ENCODE data around the gene IPO9. TPM values are rescaled to one million over a fixed set of nuclear protein-coding genes. Genes with fewer than 3 reads are reported as not detected.

IPO9 gene
- total and polyA plus RNA-seq, 2 experiments from 2014 or later: 29.4 to 45.2 TPM

DNA sequence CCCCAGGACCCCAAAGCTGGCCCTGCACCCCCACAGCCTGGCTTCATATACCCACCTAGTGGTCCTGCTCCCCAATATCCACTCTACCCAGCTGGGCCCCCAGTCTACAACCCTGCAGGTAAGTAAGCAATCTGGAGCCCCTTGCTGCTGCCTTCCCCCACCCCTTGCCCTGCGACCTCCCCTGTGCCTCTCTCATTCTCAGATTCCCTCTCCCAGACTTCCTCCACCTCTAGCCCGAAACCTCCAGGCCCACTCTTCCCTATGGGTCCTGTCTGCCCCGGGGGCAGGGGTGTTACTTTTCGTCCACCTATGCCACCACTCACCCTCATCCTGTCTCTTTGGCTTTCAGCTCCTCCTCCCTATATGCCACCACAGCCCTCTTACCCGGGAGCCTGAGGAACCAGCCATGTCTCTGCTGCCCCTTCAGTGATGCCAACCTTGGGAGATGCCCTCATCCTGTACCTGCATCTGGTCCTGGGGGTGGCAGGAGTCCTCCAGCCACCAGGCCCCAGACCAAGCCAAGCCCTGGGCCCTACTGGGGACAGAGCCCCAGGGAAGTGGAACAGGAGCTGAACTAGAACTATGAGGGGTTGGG lies 62.6 kb downstream of the IPO9 start:
- TF ChIP-seq EZH2 (IDR thresholded peaks at IDR 0.05; ENCODE audit: borderline replicate concordance) (no peak), EZH2phosphoT487 (IDR thresholded peaks at IDR 0.05; ENCODE audit: low read depth, severe bottlenecking, unreplicated experiment) (no peak)
- TF ChIP-seq, protein P1, sequence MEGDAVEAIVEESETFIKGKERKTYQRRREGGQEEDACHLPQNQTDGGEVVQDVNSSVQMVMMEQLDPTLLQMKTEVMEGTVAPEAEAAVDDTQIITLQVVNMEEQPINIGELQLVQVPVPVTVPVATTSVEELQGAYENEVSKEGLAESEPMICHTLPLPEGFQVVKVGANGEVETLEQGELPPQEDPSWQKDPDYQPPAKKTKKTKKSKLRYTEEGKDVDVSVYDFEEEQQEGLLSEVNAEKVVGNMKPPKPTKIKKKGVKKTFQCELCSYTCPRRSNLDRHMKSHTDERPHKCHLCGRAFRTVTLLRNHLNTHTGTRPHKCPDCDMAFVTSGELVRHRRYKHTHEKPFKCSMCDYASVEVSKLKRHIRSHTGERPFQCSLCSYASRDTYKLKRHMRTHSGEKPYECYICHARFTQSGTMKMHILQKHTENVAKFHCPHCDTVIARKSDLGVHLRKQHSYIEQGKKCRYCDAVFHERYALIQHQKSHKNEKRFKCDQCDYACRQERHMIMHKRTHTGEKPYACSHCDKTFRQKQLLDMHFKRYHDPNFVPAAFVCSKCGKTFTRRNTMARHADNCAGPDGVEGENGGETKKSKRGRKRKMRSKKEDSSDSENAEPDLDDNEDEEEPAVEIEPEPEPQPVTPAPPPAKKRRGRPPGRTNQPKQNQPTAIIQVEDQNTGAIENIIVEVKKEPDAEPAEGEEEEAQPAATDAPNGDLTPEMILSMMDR (IDR thresholded peaks at IDR 0.05; ENCODE audit: poor library complexity): no peak
- Histone ChIP-seq H4K20me1 (ENCODE audit: insufficient read depth, poor library complexity, severe bottlenecking) (no peaks in the 10 kb centered on the region), H3K4me2 (no peak overlapping the region), H3K27me3 (no peaks in the 10 kb centered on the region), H3K79me2 (no peaks in the 10 kb centered on the region), H3K27ac (no peak overlapping the region), H3K36me3 (replicated peaks; ENCODE audit: insufficient read depth, low read depth) (no peaks in the 10 kb centered on the region), H2AFZ (no peak overlapping the region), H3K4me3 (no peak overlapping the region), H3K4me1 (ENCODE audit: insufficient read depth) (peaks cover 9% of the 10 kb centered on the region), H3K9me2 (replicated peaks; ENCODE audit: insufficient read depth) (no peaks in the 10 kb centered on the region), H3K9me3 (ENCODE audit: low read depth) (no peaks in the 10 kb centered on the region)
- WGBS (ENCODE audit: low lambda C conversion rate, missing lambda C conversion rate): 92% methylated on average over 5 of the region's 5 CpGs
- DNase-seq (ENCODE audit: low spot score): no peak

DNA sequence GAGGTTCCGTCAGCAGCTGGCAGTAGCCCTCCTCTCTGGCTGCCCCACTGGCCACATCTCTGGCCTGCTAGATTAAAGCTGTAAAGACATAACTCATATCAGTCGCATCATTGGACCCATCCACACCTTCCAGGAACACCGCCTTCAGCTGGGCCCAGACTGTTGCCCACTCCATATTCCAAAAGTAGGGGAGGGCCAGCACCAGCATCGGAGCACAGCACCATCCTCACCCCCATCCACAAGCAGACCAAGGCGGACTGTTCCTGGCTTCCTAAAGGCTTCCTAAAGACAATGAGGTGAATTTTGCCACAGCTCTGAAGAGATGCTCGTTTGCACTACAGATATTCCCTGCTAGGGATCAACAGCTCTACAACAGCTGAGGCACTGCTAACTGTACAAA lies 63.3 kb downstream of the IPO9 start:
- H3K36me3 ChIP-seq (replicated peaks; ENCODE audit: insufficient read depth, low read depth): no peaks in the 10 kb centered on the region
- no peak overlapping the region for H3K27ac ChIP-seq
- WGBS (ENCODE audit: low lambda C conversion rate, missing lambda C conversion rate): 94% methylated on average over 6 of the region's 6 CpGs
- H4K20me1 ChIP-seq (ENCODE audit: insufficient read depth, poor library complexity, severe bottlenecking): no peaks in the 10 kb centered on the region
- no peak for DNase-seq (ENCODE audit: low spot score)
- TF ChIP-seq, protein P1 (IDR thresholded peaks at IDR 0.05; ENCODE audit: poor library complexity): no peak
- TF ChIP-seq EZH2 (IDR thresholded peaks at IDR 0.05; ENCODE audit: borderline replicate concordance) (no peak), EZH2phosphoT487 (IDR thresholded peaks at IDR 0.05; ENCODE audit: low read depth, severe bottlenecking, unreplicated experiment) (no peak)
- no peaks in the 10 kb centered on the region for H3K79me2 ChIP-seq
- no peak overlapping the region for H2AFZ ChIP-seq
- no peak overlapping the region for H3K4me2 ChIP-seq
- H3K27me3 ChIP-seq: no peaks in the 10 kb centered on the region
- peaks cover 9% of the 10 kb centered on the region for H3K4me1 ChIP-seq (ENCODE audit: insufficient read depth)
- no peak overlapping the region for H3K4me3 ChIP-seq
- H3K9me3 ChIP-seq (ENCODE audit: low read depth): no peaks in the 10 kb centered on the region
- no peaks in the 10 kb centered on the region for H3K9me2 ChIP-seq (replicated peaks; ENCODE audit: insufficient read depth)

DNA sequence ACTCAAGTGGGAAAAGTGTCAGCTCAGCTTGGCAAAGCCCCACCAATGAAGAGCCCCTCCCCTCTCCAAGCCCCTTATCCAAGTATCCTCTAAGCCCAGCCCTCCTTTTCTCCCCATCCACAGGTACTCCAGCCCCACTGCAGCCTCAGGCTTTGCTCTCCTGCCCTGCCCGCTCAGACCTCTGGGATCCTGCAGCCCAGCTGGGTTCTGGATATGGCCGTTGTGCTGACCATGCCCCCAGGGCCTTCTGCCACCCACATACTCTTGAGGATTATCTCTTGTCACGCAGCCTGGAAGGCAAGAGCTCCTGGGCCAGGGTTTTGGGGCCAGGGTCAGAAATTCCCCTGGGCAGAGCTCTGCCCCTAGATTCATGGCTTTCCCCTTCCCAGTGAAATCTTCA lies 64.5 kb downstream of the IPO9 start:
- TF ChIP-seq EZH2 (IDR thresholded peaks at IDR 0.05; ENCODE audit: borderline replicate concordance) (no peak), EZH2phosphoT487 (IDR thresholded peaks at IDR 0.05; ENCODE audit: low read depth, severe bottlenecking, unreplicated experiment) (no peak)
- TF ChIP-seq, protein P1 (IDR thresholded peaks at IDR 0.05; ENCODE audit: poor library complexity): no peak
- H3K36me3 ChIP-seq (replicated peaks; ENCODE audit: insufficient read depth, low read depth): no peaks in the 10 kb centered on the region
- H4K20me1 ChIP-seq (ENCODE audit: insufficient read depth, poor library complexity, severe bottlenecking): no peaks in the 10 kb centered on the region
- H2AFZ ChIP-seq: no peak overlapping the region
- H3K4me3 ChIP-seq: no peak overlapping the region
- H3K9me3 ChIP-seq (ENCODE audit: low read depth): no peaks in the 10 kb centered on the region
- no peaks in the 10 kb centered on the region for H3K9me2 ChIP-seq (replicated peaks; ENCODE audit: insufficient read depth)
- H3K4me2 ChIP-seq: no peak overlapping the region
- H3K4me1 ChIP-seq (ENCODE audit: insufficient read depth): peaks cover 4% of the 10 kb centered on the region
- no peak for DNase-seq (ENCODE audit: low spot score)
- 60% methylated on average over 3 of the region's 3 CpGs for WGBS (ENCODE audit: low lambda C conversion rate, missing lambda C conversion rate)
- no peak overlapping the region for H3K27ac ChIP-seq
- H3K27me3 ChIP-seq: no peaks in the 10 kb centered on the region
- no peaks in the 10 kb centered on the region for H3K79me2 ChIP-seq

Measured in hepatocyte (in vitro differentiated cells).